ENCODE measurements around the gene NFIA.
"Not testable (repeated sequence)": the region's sequence is repeated elsewhere in the genome, so short reads cannot be mapped to it uniquely, and the experiment has no call there.

NFIA gene

GRCh38 chr1:61120246-61120840 is 38.0 kb downstream of the NFIA start:
- DNase-seq (ENCODE audit: low read depth, low spot score) = no peak
- no peak overlapping the region for H3K4me3 ChIP-seq (ENCODE audit: low read length)

GRCh38 chr1:61120998-61121397 is 38.6 kb downstream of the NFIA start:
- no peak overlapping the region for H3K4me3 ChIP-seq (ENCODE audit: low read length)
- DNase-seq (ENCODE audit: low read depth, low spot score) = no peak

GRCh38 chr1:61121631-61122030 is 39.3 kb downstream of the NFIA start:
- no peak for DNase-seq (ENCODE audit: low read depth, low spot score)

GRCh38 chr1:61122389-61122788 is 40.0 kb downstream of the NFIA start:
- no peak for DNase-seq (ENCODE audit: low read depth, low spot score)
- H3K4me3 ChIP-seq (ENCODE audit: low read length) = no peak overlapping the region

More at GRCh38 chr1:61121631-61122030, 39.3 kb downstream of the NFIA start:
- no peak overlapping the region for H3K4me3 ChIP-seq (ENCODE audit: low read length)

- DNase-seq (ENCODE audit: low read depth, low spot score) = no peak
- no peak overlapping the region for H3K4me3 ChIP-seq (ENCODE audit: low read length)
Observed at GRCh38 chr1:61123326-61123725, 41.0 kb downstream of the NFIA start.

GRCh38 chr1:61124078-61124477 is 41.7 kb downstream of the NFIA start:
- H3K4me3 ChIP-seq (ENCODE audit: low read length) = no peak overlapping the region
- no peak for DNase-seq (ENCODE audit: low read depth, low spot score)

GRCh38 chr1:61124696-61125095 is 42.3 kb downstream of the NFIA start:
- no peak for DNase-seq (ENCODE audit: low read depth, low spot score)
- H3K4me3 ChIP-seq (ENCODE audit: low read length) = no peak overlapping the region

GRCh38 chr1:61125263-61125662 is 42.9 kb downstream of the NFIA start:
- H3K4me3 ChIP-seq (ENCODE audit: low read length) = no peak overlapping the region
- DNase-seq (ENCODE audit: low read depth, low spot score) = no peak

GRCh38 chr1:61125895-61126294 is 43.5 kb downstream of the NFIA start:
- no peak for DNase-seq (ENCODE audit: low read depth, low spot score)
- H3K4me3 ChIP-seq (ENCODE audit: low read length) = no peak overlapping the region

- not testable (repeated sequence) for H3K4me3 ChIP-seq (ENCODE audit: low read length); DNase-seq (ENCODE audit: low read depth, low spot score)
Observed at GRCh38 chr1:61126843-61127242, 44.5 kb downstream of the NFIA start.

- no peak for DNase-seq (ENCODE audit: low read depth, low spot score)
Observed at GRCh38 chr1:61130338-61131000, 48.1 kb downstream of the NFIA start.

GRCh38 chr1:61131248-61131647 is 48.9 kb downstream of the NFIA start:
- no peak overlapping the region for H3K4me3 ChIP-seq (ENCODE audit: low read length)
- DNase-seq (ENCODE audit: low read depth, low spot score) = no peak

More at GRCh38 chr1:61130338-61131000, 48.1 kb downstream of the NFIA start:
- no peak overlapping the region for H3K4me3 ChIP-seq (ENCODE audit: low read length)

- no peak overlapping the region for H3K4me3 ChIP-seq (ENCODE audit: low read length)
- no peak for DNase-seq (ENCODE audit: low read depth, low spot score)
Observed at GRCh38 chr1:61131716-61132115, 49.4 kb downstream of the NFIA start.

- H3K4me3 ChIP-seq (ENCODE audit: low read length) = no peak overlapping the region
- DNase-seq (ENCODE audit: low read depth, low spot score) = no peak
Observed at GRCh38 chr1:61132176-61132638, 49.8 kb downstream of the NFIA start.

GRCh38 chr1:61132645-61133334 is 50.4 kb downstream of the NFIA start:
- no peak for DNase-seq (ENCODE audit: low read depth, low spot score)
- H3K4me3 ChIP-seq (ENCODE audit: low read length) = no peak overlapping the region

GRCh38 chr1:61133335-61134019 is 51.1 kb downstream of the NFIA start:
- H3K4me3 ChIP-seq (ENCODE audit: low read length) = no peak overlapping the region
- DNase-seq (ENCODE audit: low read depth, low spot score) = no peak

GRCh38 chr1:61135291-61135690 is 52.9 kb downstream of the NFIA start:
- no peak overlapping the region for H3K4me3 ChIP-seq (ENCODE audit: low read length)
- no peak for DNase-seq (ENCODE audit: low read depth, low spot score)

- no peak for DNase-seq (ENCODE audit: low read depth, low spot score)
- H3K4me3 ChIP-seq (ENCODE audit: low read length) = no peak overlapping the region
Observed at GRCh38 chr1:61138305-61138704, 55.9 kb downstream of the NFIA start.

GRCh38 chr1:61138921-61139774 is 56.8 kb downstream of the NFIA start:
- DNase-seq (ENCODE audit: low read depth, low spot score) = no peak
- H3K4me3 ChIP-seq (ENCODE audit: low read length) = no peak overlapping the region
